ENCODE results near the gene DLG2. TPM values are rescaled to one million over a fixed set of nuclear protein-coding genes. Genes with fewer than 3 reads are reported as not detected.

Gene DLG2
- total RNA-seq, 1 experiment from 2014 or later, result 17.5 TPM

DNA sequence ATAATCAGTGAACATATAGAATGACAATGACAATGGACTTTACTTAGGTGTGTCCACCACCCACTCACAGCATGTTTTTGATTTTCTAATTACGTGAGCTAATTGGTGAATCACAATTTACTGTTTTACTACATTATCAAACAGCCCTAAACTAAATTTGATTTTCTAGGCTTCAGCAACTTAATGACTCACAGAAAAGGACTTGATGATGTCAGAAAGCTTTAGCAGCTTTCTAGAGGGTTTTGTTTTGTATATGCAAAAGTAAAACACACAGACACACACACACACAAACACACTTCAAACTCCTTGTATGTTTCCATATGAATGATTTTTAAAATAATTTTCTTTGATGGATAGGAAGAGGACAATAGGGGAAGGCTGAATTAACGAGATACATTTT is 1462.4 kb downstream of the DLG2 start:
- no peaks in the 10 kb centered on the region for H3K27me3 Mint-ChIP-seq (ENCODE audit: low read depth)
- H3K36me3 Mint-ChIP-seq, result no peaks in the 10 kb centered on the region
- no peak for DNase-seq (ENCODE audit: low spot score)
- peaks cover 6% of the 10 kb centered on the region; the same call in 1 of the 2 replicates for H3K4me1 Mint-ChIP-seq
- ChIA-PET POLR2A (no interaction called here), CTCF (no interaction called here)
- H3K27ac Mint-ChIP-seq, result no peak overlapping the region
- H3K9me3 Mint-ChIP-seq, result 0 out of 2 replicates have a peak, but pooled peaks cover 9% of the 10 kb centered on the region
- no peak overlapping the region for H3K4me3 Mint-ChIP-seq
- ATAC-seq, result no peak
- no peak for TF ChIP-seq ZNF232 (CRISPR knock-in tag; IDR thresholded peaks at IDR 0.05)
- TF ChIP-seq USF2 (CRISPR knock-in tag; IDR thresholded peaks at IDR 0.05), result no peak
- TF ChIP-seq, protein P1, sequence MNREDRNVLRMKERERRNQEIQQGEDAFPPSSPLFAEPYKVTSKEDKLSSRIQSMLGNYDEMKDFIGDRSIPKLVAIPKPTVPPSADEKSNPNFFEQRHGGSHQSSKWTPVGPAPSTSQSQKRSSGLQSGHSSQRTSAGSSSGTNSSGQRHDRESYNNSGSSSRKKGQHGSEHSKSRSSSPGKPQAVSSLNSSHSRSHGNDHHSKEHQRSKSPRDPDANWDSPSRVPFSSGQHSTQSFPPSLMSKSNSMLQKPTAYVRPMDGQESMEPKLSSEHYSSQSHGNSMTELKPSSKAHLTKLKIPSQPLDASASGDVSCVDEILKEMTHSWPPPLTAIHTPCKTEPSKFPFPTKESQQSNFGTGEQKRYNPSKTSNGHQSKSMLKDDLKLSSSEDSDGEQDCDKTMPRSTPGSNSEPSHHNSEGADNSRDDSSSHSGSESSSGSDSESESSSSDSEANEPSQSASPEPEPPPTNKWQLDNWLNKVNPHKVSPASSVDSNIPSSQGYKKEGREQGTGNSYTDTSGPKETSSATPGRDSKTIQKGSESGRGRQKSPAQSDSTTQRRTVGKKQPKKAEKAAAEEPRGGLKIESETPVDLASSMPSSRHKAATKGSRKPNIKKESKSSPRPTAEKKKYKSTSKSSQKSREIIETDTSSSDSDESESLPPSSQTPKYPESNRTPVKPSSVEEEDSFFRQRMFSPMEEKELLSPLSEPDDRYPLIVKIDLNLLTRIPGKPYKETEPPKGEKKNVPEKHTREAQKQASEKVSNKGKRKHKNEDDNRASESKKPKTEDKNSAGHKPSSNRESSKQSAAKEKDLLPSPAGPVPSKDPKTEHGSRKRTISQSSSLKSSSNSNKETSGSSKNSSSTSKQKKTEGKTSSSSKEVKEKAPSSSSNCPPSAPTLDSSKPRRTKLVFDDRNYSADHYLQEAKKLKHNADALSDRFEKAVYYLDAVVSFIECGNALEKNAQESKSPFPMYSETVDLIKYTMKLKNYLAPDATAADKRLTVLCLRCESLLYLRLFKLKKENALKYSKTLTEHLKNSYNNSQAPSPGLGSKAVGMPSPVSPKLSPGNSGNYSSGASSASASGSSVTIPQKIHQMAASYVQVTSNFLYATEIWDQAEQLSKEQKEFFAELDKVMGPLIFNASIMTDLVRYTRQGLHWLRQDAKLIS (CRISPR knock-in tag; IDR thresholded peaks at IDR 0.05; ENCODE audit: borderline replicate concordance), result no peak
- TF ChIP-seq ERG (CRISPR knock-in tag; IDR thresholded peaks at IDR 0.05), result no peak
- no peak for TF ChIP-seq E2F5 (CRISPR knock-in tag; IDR thresholded peaks at IDR 0.05)
- no peak for TF ChIP-seq NR3C1 (CRISPR knock-in tag; conservative IDR thresholded peaks at IDR 0.05; ENCODE audit: low read depth)
- no peak for TF ChIP-seq CREB1 (CRISPR knock-in tag; IDR thresholded peaks at IDR 0.05)
- no peak for TF ChIP-seq FOXJ3 (CRISPR knock-in tag; IDR thresholded peaks at IDR 0.05; ENCODE audit: borderline replicate concordance)
- no peak for TF ChIP-seq ZNF263 (CRISPR knock-in tag; IDR thresholded peaks at IDR 0.05; ENCODE audit: low read depth)
- no peak for TF ChIP-seq ZNF532 (CRISPR knock-in tag; IDR thresholded peaks at IDR 0.05; ENCODE audit: borderline replicate concordance)
- TF ChIP-seq HMGA2 (CRISPR knock-in tag; IDR thresholded peaks at IDR 0.05), result no peak
- TF ChIP-seq ATF1 (CRISPR knock-in tag; IDR thresholded peaks at IDR 0.05), result no peak
- no peak for TF ChIP-seq TEAD4 (CRISPR knock-in tag; IDR thresholded peaks at IDR 0.05)
- no peak for TF ChIP-seq ESRRA (CRISPR knock-in tag; IDR thresholded peaks at IDR 0.05; ENCODE audit: borderline replicate concordance)
- TF ChIP-seq, protein P2, sequence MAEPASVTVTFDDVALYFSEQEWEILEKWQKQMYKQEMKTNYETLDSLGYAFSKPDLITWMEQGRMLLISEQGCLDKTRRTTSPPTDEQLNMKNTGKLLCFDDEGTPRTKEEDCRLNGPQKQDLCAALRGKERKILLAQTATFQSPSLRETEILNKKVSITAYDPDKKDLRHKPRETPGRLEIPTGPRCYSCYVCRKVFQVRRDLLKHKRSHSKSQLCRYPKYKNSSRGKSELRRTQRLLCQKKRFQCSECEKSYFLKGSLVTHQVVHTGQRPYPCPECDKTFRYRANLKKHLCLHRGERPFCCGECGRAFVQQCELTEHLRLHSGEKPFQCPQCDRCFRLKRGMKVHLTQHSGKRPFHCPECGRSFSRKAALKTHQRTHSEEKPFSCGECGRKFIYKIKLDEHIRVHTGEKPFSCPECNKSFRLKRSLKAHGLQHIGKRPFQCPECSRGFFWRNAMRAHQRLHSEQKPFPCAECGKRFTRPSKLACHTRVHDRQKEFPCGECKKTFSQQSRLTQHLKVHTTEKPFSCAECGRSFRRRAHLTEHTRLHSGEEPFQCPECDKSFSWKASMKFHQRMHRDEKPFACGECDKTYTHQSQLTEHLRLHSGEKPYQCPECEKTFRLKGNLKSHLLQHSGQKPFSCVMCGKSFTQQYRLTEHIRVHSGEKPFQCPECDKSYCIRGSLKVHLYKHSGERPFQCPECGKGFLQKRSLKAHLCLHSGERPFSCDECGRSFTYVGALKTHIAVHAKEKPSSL (CRISPR knock-in tag; conservative IDR thresholded peaks at IDR 0.05), result no peak
- no peak for TF ChIP-seq NFATC4 (CRISPR knock-in tag; IDR thresholded peaks at IDR 0.05)

Data from WTC11 (cell line).